Sigmoid colon (tissue), 7 donors: ENCODE measurements around the gene ZNF521. TPM values are rescaled to one million over a fixed set of nuclear protein-coding genes. Genes with fewer than 3 reads are reported as not detected.

Source experiments
- DNase-seq: peaks from one replicate; pipeline ENCODE4 v3.0.0-alpha.2; 2019
- H3K27ac ChIP-seq, 4 donors: fragments of 200-600 bp; sonication (generic); one replicate each; pipeline ENCODE4 v1.5.1; 2016 to 2019; ENCODE audit warnings: mild to moderate bottlenecking in 1 of 4
- H3K27me3 ChIP-seq, 3 donors: fragments of 200-600 bp; sonication (generic); one replicate each; pipeline ENCODE4 v1.5.1; 2019; ENCODE audit warnings: mild to moderate bottlenecking in 1 of 3
- H3K36me3 ChIP-seq, 4 donors: fragments of 200-600 bp; sonication (generic); one replicate each; pipeline ENCODE4 v1.5.1; 2016 to 2019
- H3K4me1 ChIP-seq, 4 donors: fragments of 200-600 bp; sonication (generic); one replicate each; pipeline ENCODE4 v1.5.1; 2017 to 2019
- H3K4me3 ChIP-seq, 4 donors: fragments of 200-600 bp; sonication (generic); one replicate each; pipeline ENCODE4 v1.5.1; 2017 to 2019; ENCODE audit warnings: mild to moderate bottlenecking in 2 of 4, moderate library complexity in 1 of 4
- H3K9me3 ChIP-seq, 4 donors: fragments of 200-600 bp in 3 of 4; sonication (generic) in 3 of 4; one replicate each; pipeline versions ENCODE4 v1.5.1 to v1.6.1; 2013 to 2019
- CTCF ChIP-seq, 4 experiments: fragments of 450-650 bp in 3 of 4; fragments of 200-600 bp in 1 of 4; IDR thresholded peaks; one replicate each; pipeline ENCODE4 v1.5.1; 2016 to 2019; ENCODE audit warnings: antibody characterized with exemption in 4 of 4, mild to moderate bottlenecking in 3 of 4, moderate library complexity in 2 of 4
- EP300 ChIP-seq, 4 donors: sonication (generic); formaldehyde crosslinking; IDR thresholded peaks; one replicate each; pipeline ENCODE4 v1.6.1; 2017; ENCODE audit warnings: antibody characterized with exemption in 4 of 4
- POLR2A ChIP-seq, 2 donors: fragments of 450-650 bp; IDR thresholded peaks; one replicate each; pipeline ENCODE4 v1.6.1; 2016; ENCODE audit warnings: antibody characterized with exemption in 2 of 2, mild to moderate bottlenecking in 2 of 2, moderate library complexity in 2 of 2
- POLR2AphosphoS5 ChIP-seq, 4 donors: sonication (generic); formaldehyde crosslinking; IDR thresholded peaks; one replicate each; pipeline ENCODE4 v1.6.1; 2017; ENCODE audit warnings: antibody characterized with exemption in 4 of 4
- WGBS, 2 donors: extraction: QIAGEN DNeasy Blood & Tissue Kit; methylation state at CpG; one replicate each; pipeline ENCODE4 v1.1.7; 2013; 5-methylcytosine and 5-hydroxymethylcytosine counted together
- intact Hi-C: fragments of 100-400 bp; cut with DNase I; formaldehyde crosslinking; loops from one replicate; pipeline ENCODE4 v1.15.1; 2023
- polyA plus RNA-seq, 3 donors: library from polyadenylated mRNA; stranded (reverse); fragments of 200-250 nt; gene quantifications; one replicate each; pipeline ENCODE4 v1.2.3, GENCODE V29; 2013
- total RNA-seq, 4 donors: library from RNA; depleted of rRNA; stranded (reverse); fragments of >200 nt; gene quantifications; one replicate each; pipeline ENCODE4 v1.1.0, GENCODE V29; 2016
- donor health status: healthy with polysubstance abuse.
- donor health status: Bipolar disorder and iron deficiency.
- donor health status: healthy.

Gene ZNF521
- total and polyA plus RNA-seq, 7 donors = 0.69 to 40.2 (median 12.0) TPM

GRCh38 chr18:25352629-25353005 lies 651 bp upstream of the ZNF521 start:
- H3K27me3 ChIP-seq = peaks cover 0 to 4% (median 0%) of the 10 kb centered on the region in 3 donors
- DNase-seq = no peak
- H3K36me3 ChIP-seq = no peaks in the 10 kb centered on the region
- H3K27ac ChIP-seq = peak overlapping the region; percentile 47 to 69 (median 60)
- no peaks in the 10 kb centered on the region for H3K9me3 ChIP-seq
- intact Hi-C loops = loop anchor here (1.0 to 10.0 kb wide), 5 partner anchors 26 to 955 kb away; partner anchors contain the start of gene OSBPL1A
- peak overlapping the region; percentile 15 to 77 (median 54) for H3K4me3 ChIP-seq
- H3K4me1 ChIP-seq = peaks cover 0 to 21% (median 4%) of the 10 kb centered on the region in 4 donors
- no peak for TF ChIP-seq CTCF (IDR thresholded peaks at IDR 0.05)
- TF ChIP-seq EP300 (IDR thresholded peaks at IDR 0.05) = no peak
- no peak for TF ChIP-seq POLR2A (IDR thresholded peaks at IDR 0.05)
- TF ChIP-seq POLR2AphosphoS5 (IDR thresholded peaks at IDR 0.05) = no peak
- WGBS, 2 donors = 1% methylated on average over 6 of the region's 6 CpGs

- intact Hi-C loops = loop anchor here (5.0 to 10.0 kb wide), 3 partner anchors 119 to 954 kb away; partner anchors contain the start of gene OSBPL1A
- peak overlapping the region; percentile 85 to 92 (median 88) for H3K27ac ChIP-seq
- peak overlapping the region; percentile 49 to 77 (median 65) for H3K4me3 ChIP-seq
- H3K27me3 ChIP-seq = peaks cover 0 to 4% (median 0%) of the 10 kb centered on the region in 3 donors
- WGBS, 2 donors = 0 to 1% methylated on average over 20 of the region's 20 CpGs
- DNase-seq = no peak
- no peaks in the 10 kb centered on the region for H3K9me3 ChIP-seq
- no peak for TF ChIP-seq POLR2AphosphoS5 (IDR thresholded peaks at IDR 0.05)
- TF ChIP-seq CTCF (IDR thresholded peaks at IDR 0.05) = no peak
- TF ChIP-seq EP300 (IDR thresholded peaks at IDR 0.05) = no peak
- no peak for TF ChIP-seq POLR2A (IDR thresholded peaks at IDR 0.05)
- H3K4me1 ChIP-seq = peaks cover 0 to 21% (median 4%) of the 10 kb centered on the region in 4 donors
- no peaks in the 10 kb centered on the region for H3K36me3 ChIP-seq
These were observed 638 bp downstream of the ZNF521 start for GRCh38 chr18:25351280-25351775.

GRCh38 chr18:25350489-25351251 lies 1.3 kb downstream of the ZNF521 start:
- peak; percentile 78 for DNase-seq
- intact Hi-C loops = loop anchor here (5.0 to 10.0 kb wide), 3 partner anchors 118 to 953 kb away; partner anchors contain the start of gene OSBPL1A
- H3K9me3 ChIP-seq = no peaks in the 10 kb centered on the region
- peak overlapping the region; percentile 56 to 77 (median 65) for H3K4me3 ChIP-seq
- H3K27me3 ChIP-seq = peaks cover 0 to 4% (median 0%) of the 10 kb centered on the region in 3 donors
- H3K36me3 ChIP-seq = no peaks in the 10 kb centered on the region
- H3K4me1 ChIP-seq = peaks cover 0 to 21% (median 4%) of the 10 kb centered on the region in 4 donors
- WGBS, 2 donors = 1% methylated on average over 76 of the region's 76 CpGs
- TF ChIP-seq POLR2AphosphoS5 (IDR thresholded peaks at IDR 0.05) = peak; percentile 17 to 54 (median 45)
- TF ChIP-seq POLR2A (IDR thresholded peaks at IDR 0.05) = no peak
- no peak for TF ChIP-seq EP300 (IDR thresholded peaks at IDR 0.05)
- TF ChIP-seq CTCF (IDR thresholded peaks at IDR 0.05) = no peak
- H3K27ac ChIP-seq = peak overlapping the region; percentile 85 to 92 (median 88)

- H3K4me3 ChIP-seq = peak overlapping the region; percentile 56 to 77 (median 65)
- TF ChIP-seq POLR2A (IDR thresholded peaks at IDR 0.05) = no peak
- no peak for TF ChIP-seq EP300 (IDR thresholded peaks at IDR 0.05)
- no peak for TF ChIP-seq POLR2AphosphoS5 (IDR thresholded peaks at IDR 0.05)
- TF ChIP-seq CTCF (IDR thresholded peaks at IDR 0.05) = no peak
- WGBS, 2 donors = 2% methylated on average over 64 of the region's 64 CpGs
- no peaks in the 10 kb centered on the region for H3K36me3 ChIP-seq
- H3K27ac ChIP-seq = peak overlapping the region; percentile 85 to 92 (median 88)
- intact Hi-C loops = loop anchor here (5.0 to 10.0 kb wide), 3 partner anchors 118 to 953 kb away; partner anchors contain the start of gene OSBPL1A
- peaks cover 0 to 21% (median 4%) of the 10 kb centered on the region in 4 donors for H3K4me1 ChIP-seq
- peak; percentile 68 for DNase-seq
- H3K27me3 ChIP-seq = peaks cover 0 to 4% (median 0%) of the 10 kb centered on the region in 3 donors
- H3K9me3 ChIP-seq = no peaks in the 10 kb centered on the region
These were observed 2.0 kb downstream of the ZNF521 start for GRCh38 chr18:25349926-25350487.
